Activated CD8-positive, alpha-beta memory T cell treated with anti-CD3 and anti-CD28 coated beads, Interleukin-2, amount 50 U/mL, for 1 hour (primary cell): ENCODE measurements around the gene DOCK8.
"Not testable (repeated sequence)": the region's sequence is repeated elsewhere in the genome, so short reads cannot be mapped to it uniquely, and the experiment has no call there.

Experiments
- DNase-seq: peaks from one replicate; pipeline ENCODE4 v3.0.0-alpha.2; 2020; ENCODE audit errors: extremely low read depth

Gene DOCK8

DNA sequence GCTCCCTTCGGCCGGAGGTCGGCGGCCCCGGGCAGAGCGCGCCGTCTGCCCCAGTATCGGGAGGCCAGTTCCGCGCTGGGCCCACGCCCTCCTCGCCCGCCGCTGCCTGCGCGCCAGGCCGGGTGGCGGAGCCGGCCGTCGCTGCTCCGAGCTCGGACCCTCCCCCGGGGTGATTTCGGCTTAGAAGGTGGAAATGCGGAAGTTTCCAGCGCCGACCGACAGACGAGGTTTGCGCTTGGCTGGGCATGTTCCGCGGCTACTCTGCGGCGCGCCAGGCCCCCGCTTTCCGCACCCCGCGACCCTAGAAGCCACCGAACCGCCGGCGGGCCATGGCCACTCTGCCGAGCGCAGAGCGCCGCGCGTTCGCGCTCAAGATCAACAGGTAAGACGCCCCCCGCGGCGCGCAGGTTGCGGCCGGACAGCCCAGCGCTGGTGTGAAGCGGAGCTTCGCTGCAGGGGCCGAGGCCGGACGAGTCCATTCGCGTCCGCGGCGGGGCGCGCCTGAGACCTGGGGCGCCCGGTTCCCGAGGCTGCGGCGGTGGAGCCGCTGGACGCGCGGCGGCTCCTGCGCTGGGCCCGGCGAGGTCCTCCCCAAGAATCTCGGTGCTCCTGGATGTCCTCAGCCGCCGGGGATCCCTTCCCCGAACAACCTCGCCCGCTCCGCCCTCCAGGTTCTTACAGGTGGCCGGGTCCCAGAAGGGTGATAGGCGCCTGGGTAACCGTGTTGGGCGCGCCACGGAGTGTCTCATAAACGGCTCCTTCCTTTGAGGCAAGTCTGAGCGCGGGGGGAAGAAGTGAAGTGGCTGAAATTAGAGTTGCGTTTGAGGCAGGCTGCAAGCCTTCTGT, at the start of gene DOCK8:
DOCK8 (plus strand) TSS at position 218 of the 846 bp plus-strand sequence; CDS start at position 330, 112 bp downstream.
- peak; percentile 20 for DNase-seq

DNA sequence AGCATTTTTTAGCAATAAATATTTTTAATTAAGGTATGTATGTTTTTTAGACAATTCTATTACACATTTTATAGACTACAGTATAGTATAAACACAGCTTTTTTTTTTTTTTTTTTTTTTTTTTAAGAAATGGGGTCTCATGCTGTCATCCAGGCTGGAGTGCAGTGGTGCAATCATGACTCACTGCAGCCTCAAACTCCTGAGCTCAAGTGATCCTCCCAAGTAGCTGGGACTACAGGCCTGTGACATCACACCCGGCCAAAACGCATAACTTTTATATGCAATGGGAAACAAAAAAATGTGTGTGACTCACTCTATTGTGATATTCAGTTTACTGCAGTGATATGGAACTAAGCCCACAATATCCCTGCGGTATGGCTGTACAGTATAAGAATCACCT, 44.9 kb upstream of the DOCK8 start:
- not testable (repeated sequence) for DNase-seq

DNA sequence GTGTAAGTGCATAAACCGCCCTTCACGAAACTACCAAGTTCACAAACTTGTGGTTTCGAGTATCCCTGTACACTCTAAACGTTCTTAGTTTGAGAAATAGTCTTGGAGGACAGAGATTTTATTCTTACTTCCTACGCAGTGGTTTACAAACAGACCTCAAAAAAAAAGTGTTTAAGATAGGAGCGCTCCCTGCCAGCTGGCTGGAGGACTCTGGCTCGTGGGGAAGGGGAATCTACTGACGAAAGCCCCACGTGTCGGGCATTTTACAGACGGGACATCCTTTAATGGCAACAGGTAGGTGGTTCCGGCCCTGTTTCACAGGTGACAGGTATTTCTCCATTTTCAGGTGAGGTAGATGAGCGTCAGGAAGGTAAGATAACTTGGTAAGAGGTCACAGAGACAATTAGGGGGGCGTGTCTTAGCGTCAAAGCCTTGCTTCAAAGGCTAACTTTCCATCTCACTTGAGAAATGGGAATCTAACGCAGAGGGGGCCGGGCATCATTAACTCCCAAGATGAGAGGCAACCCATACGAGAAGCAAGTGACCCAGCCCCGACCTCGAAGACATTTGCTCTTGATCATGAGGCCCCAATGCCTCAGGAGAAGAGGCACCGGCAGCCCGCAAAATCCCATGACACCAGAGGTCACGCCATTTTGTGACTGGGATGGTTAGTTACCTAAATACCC, 36.4 kb upstream of the DOCK8 start:
- not testable (repeated sequence) for DNase-seq

DNA sequence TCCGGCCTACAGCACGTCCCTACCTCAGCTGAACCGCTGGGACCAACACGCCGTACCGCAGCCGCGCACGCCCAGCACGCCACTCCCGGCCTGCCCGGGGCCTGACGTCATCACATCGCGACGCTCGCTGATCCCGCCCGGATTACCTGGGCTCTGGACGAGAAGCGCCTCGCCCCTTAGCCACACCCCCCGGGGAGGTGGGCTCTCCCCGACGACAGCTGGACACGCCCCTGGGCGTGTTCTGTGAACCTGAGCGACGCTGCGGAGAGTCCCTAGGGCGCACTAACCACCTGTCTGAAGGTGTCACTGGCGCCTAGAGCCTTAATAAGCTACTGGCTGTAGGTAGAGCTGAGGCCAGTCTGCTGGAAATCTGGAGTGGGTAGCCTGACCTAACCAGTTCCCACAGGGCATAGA, 35.7 kb upstream of the DOCK8 start, which contains the start of gene ZNG1A:
ZNG1A (minus strand) TSS at position 87 of the 414 bp plus-strand sequence. CDS start 87 bp downstream, outside the sequence.
- peak; percentile 52 for DNase-seq

DNA sequence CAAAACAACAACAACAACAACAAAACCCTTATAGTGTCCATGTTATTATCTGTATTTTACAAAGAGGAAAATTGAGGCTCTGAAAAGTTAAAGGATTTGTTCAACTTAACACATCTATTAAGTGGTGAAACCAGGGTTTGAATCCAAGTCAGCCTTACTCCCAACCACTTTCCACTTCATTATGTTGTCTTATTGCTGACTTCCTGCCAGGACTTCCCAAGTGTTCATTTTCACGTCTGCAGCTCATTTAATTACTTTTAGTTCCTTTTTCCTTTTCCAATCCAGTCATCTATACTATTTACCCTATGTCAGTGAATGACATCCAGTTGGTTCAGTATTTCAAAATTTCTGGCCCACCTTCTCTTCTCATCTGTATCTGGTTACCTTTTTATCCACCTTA, 15.1 kb upstream of the DOCK8 start:
- DNase-seq = not testable (repeated sequence)

DNA sequence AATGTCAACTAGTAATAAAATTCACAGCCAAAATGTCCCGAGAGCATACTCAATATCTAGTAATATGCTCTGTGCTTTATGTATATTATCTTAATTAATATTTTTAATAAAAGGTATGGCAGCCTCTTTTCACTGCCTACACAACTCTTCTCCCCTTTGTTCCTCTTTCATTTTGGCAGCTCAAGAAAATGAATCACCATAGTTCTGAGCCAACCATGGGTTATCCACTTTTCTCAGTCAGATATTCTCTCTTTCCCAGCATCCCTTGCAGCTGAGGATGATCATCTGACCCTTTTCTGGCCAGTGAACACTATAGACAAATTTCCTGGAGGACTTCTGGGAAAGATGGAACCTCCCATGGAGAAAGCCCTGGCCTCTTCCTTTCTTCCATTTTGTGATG, 8.2 kb upstream of the DOCK8 start:
- DNase-seq = no peak

DNA sequence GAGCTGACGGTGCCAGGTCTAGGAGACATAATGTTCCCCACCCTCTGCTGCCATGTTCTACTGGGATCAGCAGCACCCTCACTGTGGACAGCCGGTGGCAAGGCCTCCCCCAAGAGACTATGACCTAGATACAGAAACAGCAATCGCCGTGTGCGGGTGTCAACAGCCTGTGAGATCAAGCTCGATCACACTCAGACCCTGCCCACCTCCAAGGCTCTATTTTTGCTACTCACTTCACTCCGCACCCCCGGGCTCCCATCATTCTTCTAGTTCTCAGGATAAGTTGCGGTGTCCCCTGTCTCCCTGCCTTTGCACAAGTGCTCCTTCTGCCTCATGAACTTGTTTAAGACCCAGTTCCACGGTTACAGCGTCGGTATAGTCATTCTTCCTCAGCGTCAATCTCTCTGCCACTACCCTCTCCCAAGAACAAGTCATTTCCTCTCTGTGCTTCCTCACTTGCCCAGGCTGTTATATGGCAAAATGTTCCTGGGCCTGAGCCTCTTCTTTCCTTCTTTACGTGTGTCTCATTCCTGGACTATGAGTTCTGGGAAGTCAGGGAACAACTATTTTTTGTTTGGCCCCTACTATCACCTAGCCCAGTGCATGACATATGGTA, 5.4 kb upstream of the DOCK8 start:
- DNase-seq = no peak

DNA sequence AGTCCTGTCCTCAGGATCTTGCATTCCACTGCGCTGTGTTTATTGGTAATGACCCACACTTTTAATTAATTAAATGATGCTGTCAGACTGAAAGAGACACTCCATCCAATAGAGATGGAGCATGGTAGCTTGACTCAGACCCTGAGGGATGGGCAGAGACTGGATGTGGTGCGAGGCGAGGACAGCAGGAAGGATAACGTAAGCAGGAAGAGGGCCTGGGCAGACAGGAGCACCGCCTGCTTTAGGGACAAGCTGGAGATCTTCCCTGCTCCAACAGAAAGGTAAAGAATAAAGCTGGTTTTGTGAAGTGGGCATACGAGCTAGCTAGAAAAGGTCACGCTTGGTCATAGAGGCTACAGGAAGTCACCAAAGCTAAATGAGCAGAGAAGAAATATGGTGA, 3.6 kb upstream of the DOCK8 start:
- DNase-seq = no peak

DNA sequence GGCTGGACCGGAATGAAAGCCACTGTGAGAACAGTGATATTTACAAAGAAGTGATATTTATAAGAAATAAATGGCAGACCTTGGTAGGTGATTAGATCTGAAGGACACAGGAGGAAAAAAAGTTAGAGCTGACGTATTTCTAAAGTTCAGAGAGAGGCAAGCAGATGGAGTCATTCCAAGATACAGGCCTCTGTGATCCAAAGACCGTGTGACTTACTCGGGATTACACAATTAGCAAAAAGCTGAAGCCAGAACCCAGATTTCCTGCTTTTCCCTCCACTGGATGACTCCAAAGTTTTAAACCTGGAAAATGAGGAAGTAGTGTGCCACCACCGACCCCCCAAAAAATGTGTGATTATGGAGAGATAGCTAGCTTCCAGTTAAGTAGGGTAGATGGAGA, 3.1 kb upstream of the DOCK8 start:
- DNase-seq = no peak

DNA sequence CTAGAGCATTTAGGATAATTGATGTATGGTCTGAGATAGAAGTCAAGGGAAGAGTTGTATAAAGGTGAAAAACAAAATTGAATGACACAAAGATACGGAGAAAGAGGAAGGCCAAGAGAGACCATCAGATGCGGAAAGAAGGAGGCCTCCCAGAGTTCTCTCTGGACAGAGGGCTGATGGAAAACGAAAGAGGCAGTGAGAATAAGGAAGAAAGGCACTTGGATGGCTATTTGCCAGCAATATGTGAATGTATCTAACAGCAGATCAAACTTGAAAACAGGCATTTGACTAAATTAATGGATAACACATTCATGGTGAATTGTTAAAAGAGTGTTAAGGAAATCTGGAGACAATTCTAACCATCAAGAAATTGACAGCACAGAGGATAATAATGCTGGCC, 2.4 kb upstream of the DOCK8 start:
- no peak for DNase-seq

DNA sequence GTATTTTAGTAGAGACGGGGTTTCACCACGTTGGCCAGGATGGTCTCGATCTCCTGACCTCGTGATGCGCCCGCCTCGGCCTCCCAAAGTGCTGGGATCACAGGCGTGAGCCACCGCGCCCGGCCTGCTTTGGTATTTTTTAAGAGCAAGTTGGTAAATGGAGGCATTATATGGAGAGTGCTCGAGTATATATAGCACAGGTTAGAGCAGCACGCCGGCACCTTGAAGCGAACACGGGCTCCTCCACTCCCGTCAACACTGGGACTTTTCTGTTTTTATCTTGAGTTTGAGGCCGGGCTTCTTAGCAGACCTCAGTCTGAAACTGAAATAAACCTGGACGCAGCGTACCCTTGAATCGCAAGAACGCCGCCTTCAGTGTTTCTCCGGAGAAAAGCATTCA, 764 bp upstream of the DOCK8 start:
- DNase-seq = not testable (repeated sequence)

DNA sequence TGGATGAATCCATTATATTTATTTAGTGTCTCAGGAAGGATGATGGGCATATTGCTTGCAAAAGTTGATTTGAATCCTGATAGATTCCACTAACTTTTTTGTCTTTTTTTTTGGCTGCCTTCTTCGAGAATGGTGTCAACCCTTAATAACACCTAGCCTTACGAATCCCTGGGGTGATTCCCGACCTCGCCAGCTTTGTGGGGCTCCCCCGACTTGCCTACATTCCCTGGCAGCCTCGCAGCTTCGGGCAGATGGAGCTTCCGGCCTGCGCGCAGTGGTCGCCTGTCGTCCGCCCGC, 366 bp upstream of the DOCK8 start:
- no peak for DNase-seq

DNA sequence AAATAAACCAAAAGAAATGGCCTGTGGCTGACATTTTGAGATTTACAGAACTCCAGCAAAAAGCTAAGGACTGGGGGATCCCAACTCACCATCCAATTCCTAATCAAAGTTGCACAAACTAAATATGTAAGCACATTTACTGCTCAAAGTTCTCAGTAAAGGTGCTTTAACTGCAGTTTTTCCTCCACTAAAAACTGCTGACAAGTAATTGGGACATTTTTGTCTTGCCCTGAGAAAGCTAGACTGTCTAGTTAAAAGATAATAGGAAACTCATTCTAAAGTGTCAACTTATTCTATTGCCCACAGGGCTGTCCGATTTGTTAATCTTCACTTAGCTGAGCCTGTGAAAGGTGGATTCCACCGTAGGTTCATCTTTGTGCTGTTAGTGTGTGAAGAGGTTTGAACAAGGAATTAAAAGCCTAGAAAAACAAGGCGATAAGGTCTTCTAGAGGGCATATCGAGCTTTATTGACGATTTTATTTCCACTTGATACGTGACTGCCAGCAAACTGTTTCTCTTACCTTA, 1.0 kb downstream of the DOCK8 start:
- no peak for DNase-seq

DNA sequence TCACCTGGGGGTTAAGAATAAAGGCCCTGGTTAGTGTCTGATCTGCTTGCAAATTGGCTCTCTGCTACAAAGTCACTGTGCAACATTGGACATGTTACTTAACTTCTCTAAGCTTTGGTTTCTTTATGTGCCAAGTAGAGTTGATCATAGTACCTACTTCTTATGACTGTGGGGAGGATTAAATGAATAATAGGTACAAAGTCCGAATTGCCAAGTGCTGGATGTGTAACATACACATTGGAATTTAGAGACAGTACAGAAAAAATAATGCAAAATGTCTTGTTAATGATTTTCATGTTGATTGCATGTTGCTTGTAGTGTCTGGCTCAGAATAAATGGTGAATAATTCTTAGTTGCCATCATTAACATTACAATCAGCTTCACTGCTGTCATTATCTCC, 2.2 kb downstream of the DOCK8 start:
- DNase-seq = no peak

DNA sequence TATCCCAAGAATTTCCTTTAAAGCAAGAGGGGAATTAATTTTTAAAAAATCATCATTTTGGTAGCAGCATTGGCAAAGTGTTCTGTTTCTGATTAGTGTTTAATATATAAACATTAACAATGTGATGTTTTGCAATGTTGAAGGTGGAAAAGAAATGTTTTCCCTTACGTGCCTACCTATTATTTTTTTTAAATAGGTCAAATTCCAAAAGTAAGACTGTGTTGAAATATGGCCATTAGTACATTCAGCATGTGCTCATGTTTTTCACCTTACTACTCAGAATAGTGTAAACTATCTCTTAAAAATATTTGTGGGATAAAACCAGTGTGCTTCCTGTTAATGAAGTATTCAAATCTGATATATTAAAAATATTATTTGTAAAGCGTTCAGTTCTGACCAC, 3.3 kb downstream of the DOCK8 start:
- DNase-seq = no peak

DNA sequence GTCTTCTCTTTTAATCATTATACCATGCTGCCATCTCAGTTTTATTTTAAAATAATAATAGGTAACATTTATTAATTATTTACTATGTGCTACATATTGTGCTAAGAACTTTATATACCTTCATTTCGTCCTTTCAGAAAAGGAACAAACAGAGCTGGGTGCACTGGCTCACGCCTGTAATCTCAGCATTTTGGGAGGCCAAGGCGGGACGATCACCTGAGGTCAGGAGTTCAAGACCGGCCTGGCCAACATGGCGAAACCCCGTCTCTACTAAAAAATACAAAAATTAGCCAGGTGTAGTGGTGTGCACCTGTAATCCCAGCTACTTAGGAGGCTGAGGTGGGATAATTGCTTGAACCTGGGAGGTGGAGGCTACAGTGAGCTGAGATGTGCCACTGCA, 4.4 kb downstream of the DOCK8 start:
- not testable (repeated sequence) for DNase-seq

DNA sequence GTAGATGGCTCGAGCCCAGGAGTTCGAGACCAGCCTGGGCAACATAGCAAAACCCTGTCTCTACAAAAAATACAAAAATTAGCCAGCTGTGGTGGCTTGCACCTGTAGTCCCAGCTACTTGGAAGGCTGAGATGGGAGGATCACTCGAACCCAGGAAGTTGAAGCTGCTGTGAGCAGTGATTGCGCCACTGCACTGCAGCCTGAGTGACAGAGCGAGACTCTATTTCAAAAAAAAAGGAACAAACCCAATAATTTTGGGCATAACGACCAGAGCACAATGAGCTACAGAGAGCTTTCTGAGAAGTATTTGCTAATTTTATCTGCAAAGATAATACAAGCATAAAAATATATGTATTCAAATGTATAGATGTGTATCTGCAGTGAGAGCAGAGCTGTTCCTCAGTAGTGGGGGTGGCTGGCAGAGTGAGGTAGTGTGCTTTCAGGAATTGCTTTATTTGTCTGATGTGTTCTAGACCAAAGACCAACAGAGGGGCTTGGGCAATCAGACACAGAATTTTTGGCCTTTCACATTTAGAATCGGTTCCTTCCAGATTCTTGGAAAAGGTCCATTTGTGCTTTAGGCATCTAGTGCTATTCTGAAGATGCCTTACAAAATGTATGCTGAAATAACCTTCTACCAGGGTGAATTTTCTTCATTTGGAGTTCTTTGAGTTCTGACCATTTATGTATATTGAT, 5.2 kb downstream of the DOCK8 start:
- no peak for DNase-seq

DNA sequence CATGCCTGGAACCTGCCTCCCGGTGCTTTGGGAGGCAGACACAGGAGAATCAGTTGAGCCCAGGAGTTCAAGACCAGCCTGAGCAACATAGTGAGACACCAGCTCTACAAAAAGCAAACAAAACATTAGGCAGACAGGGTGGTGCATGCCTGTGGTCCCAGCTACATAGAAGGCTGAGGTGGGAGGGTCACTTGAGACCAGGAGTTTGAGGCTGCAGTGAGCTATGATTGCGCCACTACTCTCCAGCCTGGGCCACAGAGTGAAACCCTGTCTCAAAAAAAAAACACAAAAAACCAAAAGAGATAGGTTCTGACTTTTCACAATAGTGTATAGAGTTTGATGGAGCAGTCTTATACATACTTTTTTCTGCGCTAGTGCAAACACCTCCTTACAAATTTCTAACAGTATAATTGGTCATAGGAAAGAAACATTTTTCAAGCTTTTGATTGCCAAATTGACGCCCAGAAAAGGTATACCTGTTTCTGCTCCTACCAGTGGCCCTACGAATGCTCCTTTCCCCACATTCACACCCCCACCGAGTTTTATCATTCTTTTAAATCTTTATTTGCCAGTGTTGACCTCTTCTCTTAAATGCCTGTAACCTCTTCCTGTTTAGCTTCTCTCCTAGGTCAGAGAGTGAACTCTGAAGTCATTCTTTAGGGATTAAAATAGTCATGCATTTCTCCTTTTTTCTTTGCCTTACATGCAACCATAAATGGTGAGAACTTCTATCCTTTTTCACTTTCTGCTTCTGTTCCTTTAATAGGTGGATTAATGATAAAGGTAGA, 7.5 kb downstream of the DOCK8 start:
- DNase-seq = no peak

DNA sequence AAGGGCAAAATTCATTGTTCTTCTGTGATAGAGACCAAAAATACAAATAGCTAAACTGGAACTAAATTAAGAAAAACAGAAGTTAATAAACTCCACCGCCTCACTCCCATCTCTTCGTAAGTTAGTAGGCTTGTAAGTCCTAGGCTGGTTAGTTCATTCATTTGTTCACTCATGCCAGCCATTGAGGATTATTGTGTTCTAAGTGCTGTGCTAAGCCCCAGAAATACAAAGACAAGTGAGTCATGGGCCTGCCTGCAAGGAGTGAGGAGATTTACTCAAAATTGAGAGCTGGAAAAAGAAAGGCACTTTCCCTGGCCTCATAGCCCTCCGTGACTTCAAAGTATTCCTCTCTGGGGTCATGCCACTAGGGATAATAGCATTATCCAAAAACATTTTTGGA, 8.5 kb downstream of the DOCK8 start:
- DNase-seq = no peak

DNA sequence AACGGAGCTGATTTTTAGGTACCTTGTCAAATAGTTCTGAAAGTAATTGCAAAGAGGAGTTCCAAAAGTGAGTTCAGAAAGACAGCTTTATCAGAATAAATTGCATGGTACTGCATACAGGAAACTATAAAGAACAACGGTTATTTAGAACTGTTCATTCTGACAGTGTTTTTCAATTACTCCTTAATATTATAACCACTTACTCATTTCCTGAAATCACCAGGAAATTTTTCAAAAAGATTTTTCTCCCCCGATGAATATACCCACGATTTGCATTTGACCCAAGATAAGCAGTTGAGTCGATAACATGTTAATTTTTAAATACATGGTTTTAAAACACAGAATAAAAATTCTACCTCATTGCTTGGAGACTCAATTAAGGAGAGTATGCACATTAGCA, 9.4 kb downstream of the DOCK8 start:
- DNase-seq = no peak
